Fibroblast of skin of left biceps (primary cell): Measurements from ENCODE around the gene EYA4.

Experiments used
- DNase-seq, 2 experiments: peaks; one replicate each; pipeline ENCODE4 v3.0.0-alpha.2; 2013; ENCODE audit warnings: low read depth in 2 of 2

Gene EYA4

DNA sequence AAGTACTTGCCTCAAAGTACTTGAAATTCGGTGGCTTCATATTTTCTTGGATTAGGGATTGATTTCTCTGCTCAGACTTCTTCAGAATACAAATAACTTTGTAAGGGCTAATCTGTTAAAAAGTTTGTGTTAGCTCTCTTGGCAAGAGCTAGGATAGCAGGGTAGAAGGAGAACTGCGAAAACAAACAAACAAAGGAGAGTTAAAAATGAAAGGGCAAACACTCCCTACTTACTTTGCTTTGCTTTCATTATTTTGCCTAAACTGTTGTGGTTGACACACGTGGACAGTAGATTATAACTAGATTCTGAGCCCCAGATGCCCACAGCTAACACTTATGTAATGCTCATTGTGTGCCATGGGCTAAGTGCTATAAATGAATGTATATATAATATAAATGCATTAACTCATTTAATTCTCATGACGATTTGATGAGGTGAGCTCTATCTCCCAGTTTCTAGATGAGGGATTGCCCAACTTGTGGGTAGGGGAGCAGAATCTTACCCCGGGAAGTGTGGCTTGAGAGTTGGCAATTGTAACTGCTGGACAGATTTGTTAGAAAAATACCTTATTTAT, 48.7 kb downstream of the EYA4 start:
- no peak for DNase-seq

- DNase-seq = no peak
Measured at GRCh38 chr6:133290930-133291329, 49.8 kb downstream of the EYA4 start.

DNA sequence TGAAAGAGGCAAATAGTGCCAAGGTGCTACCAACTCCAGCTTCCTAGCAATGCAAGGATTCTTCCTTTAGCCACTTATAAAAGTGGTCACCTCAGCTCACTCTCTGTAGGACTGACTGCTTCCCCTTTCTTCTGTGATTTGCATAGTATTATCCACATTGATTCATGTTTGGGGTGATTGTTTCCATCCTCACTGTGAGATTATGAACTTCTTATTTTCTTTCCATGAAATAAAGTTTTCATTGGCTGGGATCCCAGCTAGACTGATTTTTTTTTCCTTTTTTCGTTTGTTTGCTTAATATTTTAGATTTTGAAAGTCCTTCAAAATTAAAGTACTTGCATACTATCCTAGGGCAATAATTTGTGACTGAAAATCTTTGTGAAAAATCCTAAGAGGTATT, 50.5 kb downstream of the EYA4 start:
- DNase-seq = no peak

DNA sequence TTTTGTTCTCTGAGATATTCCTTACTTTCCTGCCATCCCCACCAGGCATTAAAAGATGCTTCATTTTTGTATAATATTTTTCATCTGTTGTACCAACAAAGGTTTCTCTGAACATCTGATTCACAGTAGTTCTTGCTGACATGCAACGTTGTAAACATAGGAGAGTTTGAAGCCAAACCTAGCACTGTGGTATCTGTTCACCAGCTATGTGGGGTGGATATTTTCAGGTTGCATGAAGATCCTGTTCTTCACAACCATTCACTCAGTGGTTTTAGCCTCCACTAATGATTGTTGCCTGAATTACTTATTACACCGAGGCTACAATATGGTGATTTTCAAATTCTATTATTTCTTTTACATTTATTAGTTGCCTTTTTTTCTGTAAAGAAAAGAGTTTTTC, 56.5 kb downstream of the EYA4 start:
- DNase-seq = no peak

- no peak for DNase-seq
Measured at GRCh38 chr6:133298335-133298734, 57.2 kb downstream of the EYA4 start.

DNA sequence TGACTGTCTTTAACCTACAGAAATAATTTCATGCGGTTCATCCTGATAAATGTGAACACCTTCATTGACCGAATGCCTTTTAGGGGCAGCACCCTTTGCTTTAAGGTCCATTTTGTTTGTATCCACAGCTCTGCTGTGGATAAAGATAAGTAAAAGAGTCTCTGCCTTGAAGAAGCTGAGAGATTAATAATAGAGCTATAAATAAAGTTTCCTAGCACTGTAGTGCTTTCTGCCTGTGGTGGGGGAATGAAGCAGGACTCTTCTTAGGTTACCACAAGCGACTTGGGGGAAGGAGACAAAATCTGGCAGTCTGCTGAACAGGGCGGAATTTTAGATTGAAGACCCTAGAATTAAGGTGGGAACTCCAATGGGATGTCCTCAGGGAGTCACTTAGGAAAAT, 57.6 kb downstream of the EYA4 start:
- no peak for DNase-seq

DNA sequence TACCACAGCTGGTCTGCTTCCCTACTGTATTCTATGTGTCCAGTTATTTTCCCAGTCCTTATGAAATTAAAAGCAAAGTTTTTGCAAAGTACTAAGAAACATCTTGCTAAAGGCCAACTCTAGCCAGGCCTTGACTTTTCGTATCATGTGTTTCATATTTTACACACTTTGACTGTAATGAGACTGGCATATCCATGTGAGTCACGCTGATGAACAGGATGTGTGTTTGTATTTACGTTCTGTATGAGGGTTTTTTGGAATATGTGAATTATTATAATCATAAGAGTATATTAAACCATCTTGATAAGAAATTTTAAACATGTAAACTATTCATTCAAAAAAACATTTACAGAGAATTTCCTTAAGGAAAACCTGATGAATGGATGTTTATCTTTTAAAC, 59.7 kb downstream of the EYA4 start:
- no peak for DNase-seq

GRCh38 chr6:133301835-133302234, 60.7 kb downstream of the EYA4 start:
- DNase-seq = no peak

DNA sequence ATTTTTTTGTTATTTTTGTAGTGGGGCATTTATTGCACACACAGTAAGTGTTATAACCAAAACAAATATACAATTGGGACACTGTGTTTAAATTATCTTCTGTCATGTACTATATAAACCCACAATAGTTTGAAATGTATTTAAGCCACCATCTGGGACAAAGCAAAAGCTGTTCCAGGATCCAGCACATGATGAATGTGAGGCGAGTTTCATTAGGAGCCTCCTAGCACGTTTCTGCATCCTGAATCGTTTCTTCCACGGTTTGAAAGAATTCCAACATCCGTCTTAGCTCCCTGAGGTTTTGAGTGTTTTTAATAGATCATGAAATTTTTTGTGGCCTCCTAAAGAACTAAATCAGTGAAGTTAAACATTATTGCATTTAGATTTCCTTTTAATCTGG, 65.8 kb downstream of the EYA4 start:
- DNase-seq = peak in 1 of 2 experiments; percentile 15

GRCh38 chr6:133309579-133309978, 68.4 kb downstream of the EYA4 start:
- DNase-seq = no peak

DNA sequence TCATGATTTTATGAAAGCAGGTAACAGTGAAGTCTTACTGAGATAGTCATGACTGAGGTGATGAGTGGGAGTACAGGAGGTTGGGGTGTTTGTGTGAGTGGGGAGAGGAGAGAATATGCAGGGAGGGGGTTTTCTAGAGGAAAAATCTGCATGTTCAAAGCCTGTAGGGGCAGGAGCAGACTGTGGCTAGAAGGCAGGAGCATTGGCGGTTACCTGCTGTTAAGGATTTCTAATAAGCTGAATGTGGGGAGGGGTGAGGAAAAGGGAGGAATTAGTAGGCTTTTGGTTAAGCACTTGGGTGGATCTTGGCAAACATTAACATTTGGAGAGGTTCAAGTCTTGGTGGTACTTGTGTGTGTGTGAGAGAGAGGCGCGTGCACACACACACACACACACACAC, 70.8 kb downstream of the EYA4 start:
- no peak for DNase-seq

GRCh38 chr6:133313068-133313467, 71.9 kb downstream of the EYA4 start:
- no peak for DNase-seq

DNA sequence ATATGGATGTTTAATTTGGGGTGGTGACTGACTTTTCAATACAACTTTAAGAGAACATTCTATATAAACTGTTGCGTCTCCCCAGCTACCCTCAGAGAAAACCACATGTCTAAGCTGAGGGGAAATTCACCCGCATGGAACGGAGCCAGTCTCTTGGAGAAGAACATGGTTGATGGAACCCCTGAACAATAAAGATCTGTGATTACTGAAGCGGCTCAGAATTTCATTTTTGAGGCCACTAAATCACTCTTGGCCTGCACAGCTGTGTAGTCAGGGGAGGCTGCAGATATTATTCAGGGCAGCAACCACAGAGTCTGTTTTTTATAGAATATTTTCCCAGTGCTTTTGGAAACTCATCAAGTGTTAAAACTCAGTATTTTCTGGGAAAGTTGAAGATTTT, 73.8 kb downstream of the EYA4 start:
- no peak for DNase-seq

- no peak for DNase-seq
Measured at GRCh38 chr6:133315811-133316210, 74.7 kb downstream of the EYA4 start.

- no peak for DNase-seq
Measured at GRCh38 chr6:133317704-133318103, 76.5 kb downstream of the EYA4 start.

- DNase-seq = no peak
Measured at GRCh38 chr6:133326584-133326983, 85.4 kb downstream of the EYA4 start.

GRCh38 chr6:133333852-133334251, 92.7 kb downstream of the EYA4 start:
- no peak for DNase-seq

GRCh38 chr6:133337308-133337707, 96.2 kb downstream of the EYA4 start:
- no peak for DNase-seq

- no peak for DNase-seq
Measured at GRCh38 chr6:133339543-133340384, 98.6 kb downstream of the EYA4 start.

GRCh38 chr6:133340557-133340956, 99.4 kb downstream of the EYA4 start:
- peak in 1 of 2 experiments; percentile 4 for DNase-seq

- DNase-seq = peak; percentile 6 to 18
Measured at GRCh38 chr6:133341607-133342158, 100.5 kb downstream of the EYA4 start.

DNA sequence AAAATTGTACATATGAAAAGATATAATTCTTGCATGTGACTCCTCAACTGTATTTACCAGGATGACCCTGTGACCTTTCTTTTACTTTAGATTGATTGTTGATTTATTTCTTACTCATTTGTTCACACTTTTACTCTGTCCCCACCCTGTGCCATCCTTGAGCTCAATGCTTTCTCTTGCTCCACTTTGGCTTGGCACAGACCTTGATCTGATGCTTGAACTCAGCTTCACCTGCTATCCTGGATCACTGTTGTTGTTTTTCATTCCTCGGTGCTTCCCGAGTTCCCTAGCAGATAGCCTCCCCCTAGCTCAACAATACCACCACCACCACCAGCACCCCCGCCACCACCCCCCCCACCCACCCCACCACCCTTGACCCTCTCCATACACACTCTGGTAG, 102.1 kb downstream of the EYA4 start:
- no peak for DNase-seq

DNA sequence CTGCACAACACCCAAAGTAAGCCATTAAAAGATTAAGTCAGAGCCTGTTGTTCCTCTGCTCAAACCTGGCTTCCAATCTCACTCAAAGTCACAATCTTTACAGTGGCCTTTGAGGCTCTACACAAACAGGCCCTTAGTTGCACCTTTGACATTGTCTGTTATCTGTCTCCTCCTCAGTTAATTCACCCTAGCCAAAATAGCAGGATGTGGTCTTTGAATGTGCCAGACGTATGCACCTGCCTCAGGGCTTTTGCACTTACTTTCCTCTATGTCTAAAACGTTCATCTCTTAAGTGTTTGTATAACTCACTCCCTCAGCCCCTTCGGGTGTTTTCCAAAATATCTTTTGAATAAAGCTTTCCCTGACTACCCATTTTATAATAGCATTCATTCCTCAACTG, 107.7 kb downstream of the EYA4 start:
- no peak for DNase-seq
